ENCODE results near the gene COPE.
A peak's percentile ranks its signal among the peaks of the same experiment; 100 is the strongest.
"Not testable (repeated sequence)": the region's sequence is repeated elsewhere in the genome, so short reads cannot be mapped to it uniquely, and the experiment has no call there.

The COPE gene

GRCh38 chr19:18940769-18941627, 21.8 kb upstream of the COPE start, which contains the start of gene HOMER3:
HOMER3 (minus strand) TSS chr19:18941217; CDS start chr19:18938982, 2,235 bp downstream.
- DNase-seq (ENCODE audit: low read depth) = peak; percentile 58

DNA sequence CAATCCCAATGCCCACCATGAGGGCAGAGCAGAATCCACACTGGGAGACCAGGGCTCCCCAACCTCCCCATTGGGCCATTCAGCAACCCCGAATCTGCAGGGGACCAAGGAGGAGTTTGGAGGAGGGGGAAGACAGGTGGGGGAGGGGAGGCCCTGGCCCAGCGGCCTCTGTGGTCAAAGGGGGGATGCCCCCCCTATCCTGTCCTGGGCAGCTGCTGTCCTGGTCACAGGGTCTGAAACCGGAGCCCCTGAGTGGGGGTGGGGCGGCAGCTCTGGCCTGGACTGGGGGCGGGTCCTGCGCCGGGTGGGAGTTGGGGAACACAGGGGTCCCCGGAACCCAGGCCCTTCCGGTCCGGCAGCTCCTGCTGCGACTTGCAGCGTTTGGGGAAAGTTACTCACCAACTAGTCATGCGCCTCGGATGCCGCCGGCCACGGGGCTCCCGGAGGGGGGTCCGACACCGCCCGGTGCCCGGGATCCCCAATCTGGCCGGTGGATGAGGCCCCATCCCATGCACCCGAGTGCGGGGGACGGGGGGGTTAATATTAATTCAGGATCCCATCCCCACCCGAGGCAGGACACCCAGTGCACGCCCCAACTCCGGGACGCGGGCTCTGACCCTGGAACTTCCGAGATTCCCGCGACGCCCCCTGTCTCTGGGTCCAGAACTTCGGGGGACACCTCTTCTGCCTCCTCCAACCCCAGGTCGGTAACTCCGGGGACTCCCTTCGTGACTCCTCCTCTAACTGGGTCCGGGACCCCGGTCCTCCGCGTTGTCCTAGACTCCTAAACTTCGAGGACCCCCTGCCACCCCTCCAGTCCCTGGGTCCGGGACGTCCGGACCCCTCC, 21.0 kb upstream of the COPE start:
- DNase-seq (ENCODE audit: low read depth) = no peak

DNA sequence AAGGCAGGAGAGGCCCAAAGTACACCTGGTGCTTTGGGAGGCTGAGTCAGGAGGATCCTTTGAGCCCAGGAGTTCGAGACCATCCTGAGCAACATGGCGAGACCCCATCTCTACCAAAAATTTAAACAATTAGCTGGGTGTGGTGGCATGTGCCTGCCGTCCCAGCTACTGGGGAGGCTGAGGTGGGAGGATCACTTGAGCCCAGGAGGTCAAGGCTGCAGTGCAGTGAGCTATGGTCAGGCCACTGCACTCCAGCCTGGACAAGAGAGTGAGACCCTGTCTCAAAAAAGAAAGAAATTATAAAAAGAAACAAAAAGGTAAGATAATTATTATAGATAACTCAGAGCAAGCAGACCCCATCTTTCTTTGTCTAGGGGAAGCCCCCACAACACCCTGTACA, 20.0 kb upstream of the COPE start:
- DNase-seq (ENCODE audit: low read depth) = no peak

DNA sequence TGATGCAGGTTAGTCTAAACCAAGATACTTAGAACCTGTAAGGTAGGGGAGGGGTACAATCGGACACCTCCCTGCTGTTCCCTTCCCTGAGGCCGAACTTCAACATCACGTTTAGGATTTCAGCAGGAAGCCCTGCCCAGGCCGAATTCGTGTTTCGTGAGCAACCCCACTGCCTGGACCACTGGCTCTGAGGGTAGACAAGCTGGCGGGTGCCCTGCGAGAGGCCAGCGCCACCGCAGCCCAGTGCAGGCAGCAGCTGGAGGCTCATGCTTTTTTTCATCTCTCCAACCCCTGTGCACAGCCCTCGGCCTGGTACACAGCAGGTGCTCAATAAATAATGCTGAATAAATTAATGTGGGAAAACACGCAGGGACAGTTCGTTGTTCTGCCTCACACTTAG, 14.1 kb upstream of the COPE start:
- no peak for DNase-seq (ENCODE audit: low read depth)

DNA sequence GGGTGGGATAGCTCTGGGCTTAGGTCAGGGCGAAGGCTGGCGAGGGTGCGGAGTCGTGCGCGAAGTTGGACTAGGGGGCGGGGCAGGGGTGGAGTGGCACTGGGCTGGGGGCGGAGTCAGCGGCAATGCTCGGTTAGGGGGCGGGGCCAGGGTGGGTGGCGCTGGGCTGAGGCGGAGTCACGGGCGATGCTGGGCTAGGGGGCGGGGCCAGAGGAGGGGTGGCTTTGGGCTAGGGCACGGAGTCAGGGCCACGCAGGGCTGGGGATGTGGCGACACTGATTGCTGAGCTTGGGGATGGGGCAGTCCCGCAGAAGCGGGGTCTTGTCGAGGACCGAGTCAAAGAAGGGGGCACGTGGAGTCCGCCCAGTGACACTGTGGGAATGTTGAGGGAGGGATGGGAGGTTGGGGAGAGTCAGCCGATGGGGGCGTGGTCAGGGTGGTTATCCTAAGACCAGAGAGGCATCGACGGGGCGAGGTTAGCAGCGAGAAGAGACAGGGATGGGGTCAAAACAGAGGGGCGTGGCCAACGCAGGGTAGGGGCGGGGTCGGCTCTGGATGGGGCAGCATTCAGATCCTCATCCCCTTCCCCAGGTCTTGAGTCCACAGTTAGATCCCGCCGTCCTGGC, 13.1 kb upstream of the COPE start:
- DNase-seq (ENCODE audit: low read depth) = peak; percentile 77

- DNase-seq (ENCODE audit: low read depth) = no peak
These were observed 12.4 kb upstream of the COPE start for GRCh38 chr19:18931316-18932162.

DNA sequence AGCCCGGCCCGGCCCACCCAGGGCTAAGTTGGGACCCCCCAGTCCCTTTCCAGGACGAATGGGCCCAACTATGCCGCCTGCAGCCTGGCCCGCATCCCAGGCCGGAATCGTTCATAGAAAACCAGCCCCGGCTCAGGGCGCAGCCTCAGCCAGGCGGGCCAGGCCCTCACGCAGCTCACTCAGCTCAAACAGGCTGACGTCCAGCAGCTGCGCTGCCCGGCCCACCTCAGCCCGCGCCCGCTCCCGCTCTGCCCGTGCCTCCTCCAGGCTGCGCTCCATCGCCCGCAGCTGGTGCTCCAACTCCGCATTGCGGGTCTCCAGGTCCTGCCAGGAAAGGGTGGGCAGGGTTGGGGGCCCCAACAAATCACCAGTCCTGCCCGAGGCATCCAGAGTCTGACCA, 10.1 kb upstream of the COPE start:
- no peak for DNase-seq (ENCODE audit: low read depth)

DNA sequence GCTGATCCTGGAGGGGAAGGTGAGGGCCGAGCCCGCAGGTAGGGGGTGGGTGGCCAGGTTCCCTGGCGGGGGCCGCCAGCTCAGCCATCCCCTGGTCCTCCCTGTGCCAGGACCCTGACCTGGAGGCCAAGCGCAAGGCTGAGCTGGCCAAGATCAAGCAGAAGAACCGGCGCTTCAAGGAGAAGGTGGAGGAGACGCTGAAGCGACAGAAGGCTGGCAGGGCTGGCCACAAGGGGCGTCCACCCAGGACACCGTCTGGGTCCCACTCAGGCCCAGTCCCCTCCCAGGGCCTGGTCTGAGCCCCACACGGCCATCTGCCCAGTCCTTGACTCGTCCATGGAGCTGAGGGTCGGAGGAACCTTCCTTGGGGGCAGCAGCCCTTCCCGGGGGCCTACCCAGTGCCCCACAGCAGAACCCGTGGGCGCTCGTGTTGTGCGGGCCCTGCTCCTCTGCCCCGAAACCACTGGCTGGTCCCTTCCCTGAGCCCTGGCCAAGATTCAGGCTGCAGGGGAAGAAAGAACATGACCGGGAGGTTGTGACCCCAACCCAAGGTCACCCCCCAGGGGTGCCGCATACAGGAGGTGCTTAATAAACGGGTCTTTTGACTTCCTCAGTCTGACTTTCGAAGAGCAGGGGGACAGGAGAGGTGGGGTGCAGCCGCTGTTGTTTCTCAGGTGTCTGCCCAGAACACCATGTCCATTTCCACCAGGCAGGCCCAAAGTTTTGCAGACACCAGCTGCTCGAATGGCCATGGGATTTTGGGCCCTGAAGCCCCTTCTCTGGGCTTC, 9.0 kb upstream of the COPE start:
- no peak for DNase-seq (ENCODE audit: low read depth)

- DNase-seq (ENCODE audit: low read depth) = no peak
These were observed 5.6 kb upstream of the COPE start for GRCh38 chr19:18924684-18925213.

DNA sequence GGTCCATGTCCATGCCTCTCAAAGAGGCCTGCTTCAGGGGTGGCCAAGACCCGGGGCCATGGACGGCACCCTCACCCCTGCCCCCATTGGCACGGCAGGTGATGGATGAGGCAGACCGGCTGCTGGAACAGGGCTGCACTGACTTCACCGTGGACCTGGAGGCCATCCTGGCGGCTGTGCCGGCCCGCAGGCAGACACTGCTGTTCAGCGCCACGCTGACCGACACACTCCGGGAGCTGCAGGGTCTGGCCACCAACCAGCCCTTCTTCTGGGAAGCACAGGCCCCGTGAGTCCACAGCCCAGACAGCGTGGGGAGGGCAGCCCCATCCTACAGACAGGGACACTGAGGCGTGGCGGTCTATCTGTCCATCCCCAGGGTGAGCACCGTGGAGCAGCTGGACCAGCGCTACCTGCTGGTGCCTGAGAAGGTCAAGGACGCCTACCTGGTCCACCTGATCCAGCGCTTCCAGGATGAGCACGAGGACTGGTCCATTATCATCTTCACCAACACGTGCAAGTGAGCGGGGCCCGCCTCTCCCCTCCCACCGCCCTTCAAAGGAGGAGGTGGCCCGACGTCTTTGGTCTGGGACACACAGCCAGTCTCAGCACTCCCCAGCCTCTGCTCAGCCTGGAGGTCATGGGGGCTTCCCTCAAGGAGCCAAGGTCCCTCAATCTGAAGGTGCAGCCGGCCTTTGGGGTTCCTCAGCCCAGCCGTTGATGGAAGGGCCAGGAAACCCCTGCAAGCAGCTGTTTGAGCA, 3.2 kb upstream of the COPE start:
- no peak for DNase-seq (ENCODE audit: low read depth)

GRCh38 chr19:18921593-18921992, 2.4 kb upstream of the COPE start:
- no peak for DNase-seq (ENCODE audit: low read depth)

GRCh38 chr19:18920400-18920799, 1.2 kb upstream of the COPE start:
- DNase-seq (ENCODE audit: low read depth) = no peak

- no peak for DNase-seq (ENCODE audit: low read depth)
These were observed 670 bp upstream of the COPE start for GRCh38 chr19:18919900-18920214.

GRCh38 chr19:18917593-18917992, 1.6 kb downstream of the COPE start:
- DNase-seq (ENCODE audit: low read depth) = not testable (repeated sequence)

DNA sequence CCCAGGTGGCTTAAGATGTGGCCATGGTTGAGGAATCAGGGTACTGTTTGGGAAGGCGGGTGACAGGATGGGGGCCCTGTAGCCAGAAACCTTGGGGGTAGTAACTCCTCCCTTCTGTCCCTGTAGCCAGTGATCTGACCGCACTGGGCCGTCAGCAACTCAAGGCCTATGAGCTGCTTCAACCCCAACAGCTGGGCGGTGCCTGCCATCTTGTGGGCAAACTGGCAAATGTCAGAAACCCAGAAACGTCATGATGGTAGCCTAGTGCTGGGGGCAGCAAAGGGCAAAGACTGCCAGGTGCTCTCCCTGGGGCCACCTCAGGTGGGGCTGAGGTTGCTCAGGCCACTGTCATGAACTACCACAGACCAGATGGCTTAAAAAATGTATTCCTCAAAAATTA, 3.5 kb downstream of the COPE start:
- no peak for DNase-seq (ENCODE audit: low read depth)

DNA sequence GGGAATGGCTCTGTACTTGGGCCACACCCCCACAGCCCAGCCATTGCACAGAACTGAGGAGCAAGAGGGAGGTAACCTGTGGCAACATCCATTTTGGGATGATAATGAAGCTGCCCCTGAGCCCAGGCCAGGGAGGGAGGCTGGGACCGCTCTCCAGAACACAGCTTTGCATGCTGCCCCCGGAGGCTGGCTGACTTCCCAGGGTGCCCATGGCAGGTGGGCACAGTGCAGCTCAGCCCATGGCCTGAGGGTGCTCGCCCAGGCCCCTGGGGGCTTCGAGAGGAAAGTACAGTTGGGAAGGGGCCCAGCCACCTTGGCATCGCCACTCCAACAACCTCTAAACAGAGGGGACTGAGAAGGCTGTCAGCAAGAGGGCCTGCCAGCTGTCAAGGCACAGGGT, 5.7 kb downstream of the COPE start:
- no peak for DNase-seq (ENCODE audit: low read depth)

DNA sequence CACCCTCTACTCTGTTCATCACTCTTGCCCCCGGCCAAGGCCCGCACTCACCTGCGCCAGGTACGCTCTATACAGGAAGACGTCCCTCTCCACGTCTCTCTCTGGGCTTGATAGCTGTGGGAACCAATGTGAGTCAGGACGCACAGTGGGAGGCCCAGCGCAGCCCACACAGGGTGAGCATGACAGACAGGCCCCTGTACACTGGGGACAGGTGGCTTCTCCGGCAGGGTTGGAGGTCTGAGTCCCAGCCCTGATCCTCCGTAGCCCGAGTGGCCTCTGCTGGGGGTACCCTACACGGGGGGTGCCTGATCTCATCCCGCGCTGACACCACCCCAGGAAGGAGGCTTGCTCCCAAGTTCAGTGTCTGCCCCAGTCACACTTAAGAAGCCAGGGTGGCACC, 6.3 kb downstream of the COPE start:
- DNase-seq (ENCODE audit: low read depth) = no peak

DNA sequence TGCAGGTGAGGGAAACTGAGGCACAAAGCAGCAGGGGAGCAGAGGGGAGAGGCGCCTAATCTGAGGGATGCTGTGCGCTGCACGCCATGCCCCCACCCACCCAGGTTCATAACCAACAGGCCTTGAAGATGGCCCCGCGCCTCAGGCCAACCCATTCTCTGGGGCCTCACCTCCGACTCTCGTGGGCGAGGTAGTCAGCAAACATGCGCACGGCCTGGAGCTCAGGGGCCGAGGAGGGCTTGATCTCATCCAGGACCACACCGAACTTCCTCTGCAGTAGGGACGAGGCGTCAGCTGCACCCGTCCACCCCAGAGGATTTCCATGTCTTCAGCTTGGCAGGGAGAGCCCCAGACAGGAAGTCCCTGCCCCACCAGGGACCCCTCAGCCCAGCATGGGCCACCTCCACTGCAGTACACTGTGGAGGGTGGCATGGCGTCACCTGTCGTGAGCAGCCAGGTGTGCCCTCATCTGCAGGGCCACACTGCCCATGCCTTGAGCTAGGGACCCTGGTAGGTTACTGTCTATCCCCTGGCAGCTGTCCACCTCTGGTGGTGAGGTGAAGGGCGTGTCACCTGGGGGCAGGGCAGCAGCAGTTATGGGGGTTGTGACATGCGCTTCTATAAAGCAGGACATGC, 8.3 kb downstream of the COPE start:
- no peak for DNase-seq (ENCODE audit: low read depth)

DNA sequence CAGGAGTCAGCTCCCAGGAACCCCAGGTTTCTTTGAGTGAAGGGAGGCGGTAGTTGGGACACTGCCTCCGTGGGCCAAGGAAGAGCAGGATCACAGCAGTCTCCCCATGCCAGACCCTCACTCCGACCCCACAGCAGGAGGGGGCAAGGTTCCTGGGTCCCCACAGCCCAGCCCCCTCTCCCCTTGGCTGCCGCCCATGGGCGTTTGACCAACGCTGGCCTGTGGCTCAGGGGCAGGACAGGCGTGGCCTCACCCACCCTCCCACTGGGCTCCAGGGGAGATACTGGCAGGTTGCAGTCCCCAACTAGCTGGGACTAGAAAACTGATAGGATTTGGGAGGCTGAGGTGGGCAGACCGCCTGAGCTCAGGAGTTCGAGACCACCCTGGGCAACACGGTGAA, 9.2 kb downstream of the COPE start:
- DNase-seq (ENCODE audit: low read depth) = no peak
